Type B pancreatic cell (in vitro differentiated cells): ENCODE data around the gene PLSCR4. TPM values are rescaled to one million over a fixed set of nuclear protein-coding genes. Genes with fewer than 3 reads are reported as not detected.

Experiments used
- DNase-seq: peaks from one replicate; pipeline ENCODE4 v3.0.0; 2021; ENCODE audit warnings: mixed read lengths; ENCODE audit not compliant: unreplicated experiment; ENCODE audit errors: extremely low spot score
- H3K27ac Mint-ChIP-seq: 2 replicates; pipeline ENCODE4 v1.8.0; 2021; ENCODE audit warnings: mild to moderate bottlenecking, mixed read lengths
- H3K27me3 Mint-ChIP-seq: 2 replicates; pipeline ENCODE4 v1.8.0; 2021; ENCODE audit warnings: mixed read lengths
- H3K36me3 Mint-ChIP-seq: 2 replicates; pipeline ENCODE4 v1.8.0; 2021; ENCODE audit warnings: mixed read lengths
- H3K4me1 Mint-ChIP-seq: one replicate; pipeline ENCODE4 v1.8.0; 2021; ENCODE audit warnings: mixed read lengths; ENCODE audit not compliant: unreplicated experiment
- H3K4me3 Mint-ChIP-seq: 2 replicates; pipeline ENCODE4 v1.8.0; 2021; ENCODE audit warnings: mild to moderate bottlenecking, mixed read lengths
- H3K9me3 Mint-ChIP-seq: 2 replicates; pipeline ENCODE4 v1.8.0; 2021; ENCODE audit warnings: mixed read lengths
- total RNA-seq: library from RNA; stranded (reverse); gene quantifications from 2 replicates; pipeline ENCODE4 v1.2.1, GENCODE V29; 2021; ENCODE audit warnings: low replicate concordance
- TF ChIP-seq, protein P1 (sequence below): fragments of 200-600 bp; sonication (generic); conservative IDR thresholded peaks from 2 replicates; pipeline ENCODE4 v1.5.0; 2021; ENCODE audit warnings: antibody characterized with exemption, mild to moderate bottlenecking

The PLSCR4 gene
- total RNA-seq, 1 donor from 2014 or later: 3.4 TPM

DNA sequence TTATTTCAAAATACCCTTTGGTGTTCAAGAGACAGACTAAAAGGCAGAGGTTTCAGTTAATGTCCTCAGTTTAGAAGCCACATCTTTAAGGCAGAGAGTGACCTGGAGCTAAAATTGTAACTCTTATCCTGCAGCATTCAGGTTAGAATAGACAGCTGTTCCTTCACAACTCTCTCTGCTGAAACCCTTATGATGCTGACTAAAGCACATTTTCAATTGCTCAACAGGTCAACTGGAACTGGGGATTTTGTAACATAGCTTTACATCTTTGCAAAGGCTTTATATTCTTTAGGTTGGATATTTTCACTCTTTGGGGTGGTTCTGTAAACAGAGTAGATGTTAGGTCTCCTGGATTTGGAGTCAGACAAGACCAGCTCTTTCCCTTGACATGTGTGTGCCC is 20.3 kb upstream of the PLSCR4 start:
- Mint-ChIP-seq H3K4me3 (no peak overlapping the region), H3K4me1 (no peaks in the 10 kb centered on the region), H3K9me3 (peaks cover 7% of the 10 kb centered on the region), H3K27me3 (no peaks in the 10 kb centered on the region), H3K27ac (no peak overlapping the region), H3K36me3 (no peaks in the 10 kb centered on the region)
- DNase-seq: no peak
- TF ChIP-seq, protein P1, sequence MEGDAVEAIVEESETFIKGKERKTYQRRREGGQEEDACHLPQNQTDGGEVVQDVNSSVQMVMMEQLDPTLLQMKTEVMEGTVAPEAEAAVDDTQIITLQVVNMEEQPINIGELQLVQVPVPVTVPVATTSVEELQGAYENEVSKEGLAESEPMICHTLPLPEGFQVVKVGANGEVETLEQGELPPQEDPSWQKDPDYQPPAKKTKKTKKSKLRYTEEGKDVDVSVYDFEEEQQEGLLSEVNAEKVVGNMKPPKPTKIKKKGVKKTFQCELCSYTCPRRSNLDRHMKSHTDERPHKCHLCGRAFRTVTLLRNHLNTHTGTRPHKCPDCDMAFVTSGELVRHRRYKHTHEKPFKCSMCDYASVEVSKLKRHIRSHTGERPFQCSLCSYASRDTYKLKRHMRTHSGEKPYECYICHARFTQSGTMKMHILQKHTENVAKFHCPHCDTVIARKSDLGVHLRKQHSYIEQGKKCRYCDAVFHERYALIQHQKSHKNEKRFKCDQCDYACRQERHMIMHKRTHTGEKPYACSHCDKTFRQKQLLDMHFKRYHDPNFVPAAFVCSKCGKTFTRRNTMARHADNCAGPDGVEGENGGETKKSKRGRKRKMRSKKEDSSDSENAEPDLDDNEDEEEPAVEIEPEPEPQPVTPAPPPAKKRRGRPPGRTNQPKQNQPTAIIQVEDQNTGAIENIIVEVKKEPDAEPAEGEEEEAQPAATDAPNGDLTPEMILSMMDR: no peak

DNA sequence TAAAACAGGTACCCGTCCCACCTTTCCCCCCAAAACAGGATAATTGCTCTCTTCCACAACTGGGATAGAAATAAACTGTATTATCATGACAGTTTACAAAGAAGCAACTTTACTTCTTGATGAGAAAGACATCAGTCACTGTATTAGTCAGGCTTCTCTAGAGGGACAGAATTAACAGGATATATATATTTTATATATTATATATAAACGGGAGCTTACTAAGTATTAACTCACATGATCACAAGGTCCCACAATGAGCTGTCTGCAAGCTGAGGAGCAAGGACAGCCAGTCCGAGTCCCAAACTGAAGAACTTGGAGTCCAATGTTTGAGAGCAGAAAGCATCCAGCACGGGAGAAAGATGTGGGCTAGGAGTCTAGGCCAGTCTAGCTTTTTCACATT is 18.4 kb upstream of the PLSCR4 start:
- TF ChIP-seq, protein P1: no peak
- no peak overlapping the region for H3K27ac Mint-ChIP-seq
- H3K4me1 Mint-ChIP-seq: peaks cover 2% of the 10 kb centered on the region
- peaks cover 7% of the 10 kb centered on the region for H3K9me3 Mint-ChIP-seq
- no peaks in the 10 kb centered on the region for H3K36me3 Mint-ChIP-seq
- DNase-seq: no peak
- no peak overlapping the region for H3K4me3 Mint-ChIP-seq
- H3K27me3 Mint-ChIP-seq: no peaks in the 10 kb centered on the region

DNA sequence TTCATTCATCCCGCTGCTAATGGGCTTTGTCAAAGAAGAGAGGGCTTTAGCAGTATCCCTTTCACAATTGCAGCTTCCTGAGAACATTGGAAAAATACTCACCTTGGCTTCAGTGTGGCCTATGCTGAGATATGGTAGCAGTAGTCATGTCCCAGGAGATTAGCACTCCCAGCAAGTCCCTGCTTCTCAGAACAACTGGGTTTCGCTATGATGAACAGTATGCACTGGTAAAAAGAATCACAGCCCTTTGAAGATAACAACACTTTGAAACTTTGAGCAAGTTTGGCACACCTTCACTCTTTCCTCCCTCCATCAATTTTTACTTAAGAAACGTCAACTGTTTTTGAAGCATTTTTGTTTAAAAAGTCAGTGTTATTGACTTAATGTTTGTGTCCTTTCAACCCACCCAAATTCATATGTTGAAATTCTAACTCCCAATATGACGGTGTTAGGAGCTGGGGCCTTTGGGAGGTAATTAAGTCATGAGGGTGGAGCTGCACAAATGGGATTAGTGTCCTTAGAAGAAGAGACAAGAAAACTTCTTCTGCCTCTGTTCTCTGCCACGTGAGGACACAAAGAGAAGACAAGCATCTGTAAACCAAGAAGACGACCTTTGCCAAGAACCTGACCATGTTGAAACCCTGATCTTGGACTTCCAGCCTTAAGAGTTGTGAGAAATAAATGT is 17.8 kb upstream of the PLSCR4 start:
- Mint-ChIP-seq H3K4me1 (peaks cover 6% of the 10 kb centered on the region), H3K9me3 (peaks cover 7% of the 10 kb centered on the region), H3K4me3 (no peak overlapping the region), H3K27ac (no peak overlapping the region), H3K27me3 (no peaks in the 10 kb centered on the region), H3K36me3 (no peaks in the 10 kb centered on the region)
- no peak for DNase-seq
- TF ChIP-seq, protein P1: no peak

DNA sequence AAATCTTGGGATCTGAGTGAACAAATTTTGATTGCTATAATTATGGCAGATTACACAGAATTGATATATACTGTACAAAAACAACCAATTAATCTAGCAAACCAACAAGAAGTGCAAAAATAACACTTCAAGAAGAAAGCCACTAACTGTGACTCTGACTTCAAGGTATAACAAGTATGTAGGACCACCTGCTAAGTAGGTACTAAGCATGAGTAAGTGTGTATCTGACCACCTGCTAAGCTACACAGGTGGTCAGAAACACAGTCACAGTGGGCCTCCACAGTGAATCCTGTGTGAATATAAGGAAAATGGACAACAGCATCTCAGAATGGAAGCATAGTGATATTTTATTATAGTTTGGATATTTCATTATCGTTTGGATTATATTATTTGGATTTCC is 14.8 kb upstream of the PLSCR4 start:
- TF ChIP-seq, protein P1: no peak
- no peak overlapping the region for H3K27ac Mint-ChIP-seq
- H3K4me3 Mint-ChIP-seq: no peak overlapping the region
- H3K4me1 Mint-ChIP-seq: peaks cover 6% of the 10 kb centered on the region
- H3K27me3 Mint-ChIP-seq: no peaks in the 10 kb centered on the region
- peaks cover 5% of the 10 kb centered on the region for H3K9me3 Mint-ChIP-seq
- no peak for DNase-seq
- H3K36me3 Mint-ChIP-seq: no peaks in the 10 kb centered on the region

DNA sequence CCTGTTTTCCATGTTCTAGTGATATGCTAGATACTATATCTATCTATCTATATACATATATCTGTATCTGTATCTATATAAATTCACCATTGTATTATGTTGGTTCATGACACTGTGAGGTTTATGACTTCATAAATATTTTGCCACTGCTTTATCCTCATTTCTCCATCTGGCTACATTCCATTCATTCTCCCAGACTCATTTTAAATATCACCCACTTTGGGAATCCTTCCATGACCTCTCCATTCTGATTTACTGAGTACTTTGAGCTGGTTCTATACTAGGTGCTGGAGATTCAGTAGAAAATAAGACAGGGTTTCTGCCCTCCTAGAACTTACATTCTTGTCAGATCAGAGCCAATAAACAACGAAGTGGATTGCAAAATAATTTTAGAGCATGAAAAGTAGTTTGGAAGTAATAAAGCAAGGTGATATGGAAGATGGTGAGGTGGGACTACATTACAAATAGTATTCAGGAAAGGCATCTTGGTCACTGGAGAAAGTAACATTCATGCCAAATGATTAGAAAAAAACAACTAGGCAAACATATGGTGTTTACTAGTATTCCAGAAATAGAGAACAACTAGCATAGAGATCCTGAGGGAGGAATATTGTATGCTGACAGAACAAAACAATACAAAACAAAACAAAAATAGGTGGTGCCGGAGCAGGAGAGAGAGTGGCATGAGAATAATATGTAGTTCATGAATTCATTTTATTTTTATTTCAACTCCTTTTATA is 11.6 kb upstream of the PLSCR4 start:
- TF ChIP-seq, protein P1: no peak
- no peaks in the 10 kb centered on the region for H3K27me3 Mint-ChIP-seq
- H3K27ac Mint-ChIP-seq: no peak overlapping the region
- no peak for DNase-seq
- H3K36me3 Mint-ChIP-seq: no peaks in the 10 kb centered on the region
- no peaks in the 10 kb centered on the region for H3K9me3 Mint-ChIP-seq
- no peak overlapping the region for H3K4me3 Mint-ChIP-seq
- peaks cover 6% of the 10 kb centered on the region for H3K4me1 Mint-ChIP-seq
